PC-9 (cell line): ENCODE measurements around the gene PRKG1.

Experiments used
- EZH2 ChIP-seq: fragments of 200-600 bp; sonication (generic); IDR thresholded peaks from 2 replicates; pipeline ENCODE4 v1.8.0; 2017; ENCODE audit warnings: antibody characterized with exemption, low read depth
- TF ChIP-seq, protein P1 (sequence below): fragments of 200-600 bp; sonication (generic); conservative IDR thresholded peaks from 2 replicates; pipeline ENCODE4 v1.6.1; 2017; ENCODE audit warnings: mixed run types, antibody characterized with exemption, mild to moderate bottlenecking, moderate library complexity

DNA sequence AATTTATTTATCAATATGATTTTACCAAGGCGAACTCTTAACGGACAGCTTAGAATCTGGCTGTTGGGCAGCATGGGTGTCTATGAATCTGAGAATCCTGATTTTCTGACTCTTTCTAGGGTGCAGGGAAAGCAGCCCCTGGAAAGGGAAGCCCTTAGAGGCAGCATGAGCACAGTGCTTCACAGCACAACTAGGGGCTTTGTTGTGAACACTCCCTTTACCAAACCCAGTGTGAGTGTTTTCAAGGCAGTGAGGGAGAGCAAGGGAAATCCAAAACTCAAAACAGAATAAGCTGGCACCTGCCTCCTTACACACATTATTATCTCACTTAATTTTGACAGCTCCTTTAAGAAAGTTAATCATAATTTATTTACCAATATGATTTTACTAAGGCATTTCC is 741.4 kb downstream of the PRKG1 start:
- TF ChIP-seq, protein P1, sequence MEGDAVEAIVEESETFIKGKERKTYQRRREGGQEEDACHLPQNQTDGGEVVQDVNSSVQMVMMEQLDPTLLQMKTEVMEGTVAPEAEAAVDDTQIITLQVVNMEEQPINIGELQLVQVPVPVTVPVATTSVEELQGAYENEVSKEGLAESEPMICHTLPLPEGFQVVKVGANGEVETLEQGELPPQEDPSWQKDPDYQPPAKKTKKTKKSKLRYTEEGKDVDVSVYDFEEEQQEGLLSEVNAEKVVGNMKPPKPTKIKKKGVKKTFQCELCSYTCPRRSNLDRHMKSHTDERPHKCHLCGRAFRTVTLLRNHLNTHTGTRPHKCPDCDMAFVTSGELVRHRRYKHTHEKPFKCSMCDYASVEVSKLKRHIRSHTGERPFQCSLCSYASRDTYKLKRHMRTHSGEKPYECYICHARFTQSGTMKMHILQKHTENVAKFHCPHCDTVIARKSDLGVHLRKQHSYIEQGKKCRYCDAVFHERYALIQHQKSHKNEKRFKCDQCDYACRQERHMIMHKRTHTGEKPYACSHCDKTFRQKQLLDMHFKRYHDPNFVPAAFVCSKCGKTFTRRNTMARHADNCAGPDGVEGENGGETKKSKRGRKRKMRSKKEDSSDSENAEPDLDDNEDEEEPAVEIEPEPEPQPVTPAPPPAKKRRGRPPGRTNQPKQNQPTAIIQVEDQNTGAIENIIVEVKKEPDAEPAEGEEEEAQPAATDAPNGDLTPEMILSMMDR = no peak
- no peak for TF ChIP-seq EZH2
